ENCODE measurements around the gene PITRM1. TPM values are rescaled to one million over a fixed set of nuclear protein-coding genes. Genes with fewer than 3 reads are reported as not detected.
A peak's percentile ranks its signal among the peaks of the same experiment; 100 is the strongest.

Gene PITRM1
- total RNA-seq, 1 donor from 2014 or later, result 60.3 TPM

- Mint-ChIP-seq H3K27me3 (ENCODE audit: unreplicated experiment) (no peaks in the 10 kb centered on the region), H3K4me1 (ENCODE audit: unreplicated experiment) (no peaks in the 10 kb centered on the region), H3K27ac (ENCODE audit: unreplicated experiment) (no peak overlapping the region), H3K36me3 (ENCODE audit: low read depth, unreplicated experiment) (peaks cover 40% of the 10 kb centered on the region), H3K9me3 (ENCODE audit: unreplicated experiment) (no peaks in the 10 kb centered on the region), H3K4me3 (ENCODE audit: unreplicated experiment) (no peak overlapping the region)
- DNase-seq (ENCODE audit: low spot score), result no peak
- no peak for TF ChIP-seq CTCF (IDR thresholded peaks at IDR 0.05; ENCODE audit: unreplicated experiment)
Measured at GRCh38 chr10:3146289-3146688, 26.3 kb downstream of the PITRM1 start.

GRCh38 chr10:3145366-3145765 lies 27.2 kb downstream of the PITRM1 start:
- H3K27ac Mint-ChIP-seq (ENCODE audit: unreplicated experiment), result no peak overlapping the region
- no peak overlapping the region for H3K4me3 Mint-ChIP-seq (ENCODE audit: unreplicated experiment)

GRCh38 chr10:3143791-3144434 lies 28.7 kb downstream of the PITRM1 start:
- DNase-seq (ENCODE audit: low spot score), result no peak
- Mint-ChIP-seq H3K27ac (ENCODE audit: unreplicated experiment) (no peak overlapping the region), H3K9me3 (ENCODE audit: unreplicated experiment) (no peaks in the 10 kb centered on the region), H3K36me3 (ENCODE audit: low read depth, unreplicated experiment) (peaks cover 32% of the 10 kb centered on the region), H3K4me1 (ENCODE audit: unreplicated experiment) (no peaks in the 10 kb centered on the region), H3K4me3 (ENCODE audit: unreplicated experiment) (peak overlapping the region; percentile 31), H3K27me3 (ENCODE audit: unreplicated experiment) (no peaks in the 10 kb centered on the region)
- TF ChIP-seq CTCF (IDR thresholded peaks at IDR 0.05; ENCODE audit: unreplicated experiment), result no peak

More at GRCh38 chr10:3145366-3145765, 27.2 kb downstream of the PITRM1 start:
- Mint-ChIP-seq H3K9me3 (ENCODE audit: unreplicated experiment) (no peaks in the 10 kb centered on the region), H3K4me1 (ENCODE audit: unreplicated experiment) (no peaks in the 10 kb centered on the region), H3K36me3 (ENCODE audit: low read depth, unreplicated experiment) (peaks cover 33% of the 10 kb centered on the region), H3K27me3 (ENCODE audit: unreplicated experiment) (no peaks in the 10 kb centered on the region)
- TF ChIP-seq CTCF (IDR thresholded peaks at IDR 0.05; ENCODE audit: unreplicated experiment), result no peak
- no peak for DNase-seq (ENCODE audit: low spot score)

GRCh38 chr10:3143366-3143765 lies 29.2 kb downstream of the PITRM1 start:
- Mint-ChIP-seq H3K4me1 (ENCODE audit: unreplicated experiment) (no peaks in the 10 kb centered on the region), H3K27ac (ENCODE audit: unreplicated experiment) (no peak overlapping the region), H3K36me3 (ENCODE audit: low read depth, unreplicated experiment) (peaks cover 37% of the 10 kb centered on the region), H3K9me3 (ENCODE audit: unreplicated experiment) (no peaks in the 10 kb centered on the region), H3K27me3 (ENCODE audit: unreplicated experiment) (no peaks in the 10 kb centered on the region), H3K4me3 (ENCODE audit: unreplicated experiment) (no peak overlapping the region)
- DNase-seq (ENCODE audit: low spot score), result no peak
- no peak for TF ChIP-seq CTCF (IDR thresholded peaks at IDR 0.05; ENCODE audit: unreplicated experiment)

GRCh38 chr10:3142146-3142875 lies 30.3 kb downstream of the PITRM1 start:
- no peak for TF ChIP-seq CTCF (IDR thresholded peaks at IDR 0.05; ENCODE audit: unreplicated experiment)
- Mint-ChIP-seq H3K4me1 (ENCODE audit: unreplicated experiment) (no peaks in the 10 kb centered on the region), H3K9me3 (ENCODE audit: unreplicated experiment) (no peaks in the 10 kb centered on the region), H3K27me3 (ENCODE audit: unreplicated experiment) (no peaks in the 10 kb centered on the region), H3K27ac (ENCODE audit: unreplicated experiment) (no peak overlapping the region), H3K36me3 (ENCODE audit: low read depth, unreplicated experiment) (peaks cover 38% of the 10 kb centered on the region), H3K4me3 (ENCODE audit: unreplicated experiment) (no peak overlapping the region)
- no peak for DNase-seq (ENCODE audit: low spot score)
